ENCODE measurements around the gene NEGR1. TPM values are rescaled to one million over a fixed set of nuclear protein-coding genes. Genes with fewer than 3 reads are reported as not detected.
"Not testable (repeated sequence)": the region's sequence is repeated elsewhere in the genome, so short reads cannot be mapped to it uniquely, and the experiment has no call there.

The NEGR1 gene
- total RNA-seq, 1 experiment from 2014 or later: 0.44 TPM

DNA sequence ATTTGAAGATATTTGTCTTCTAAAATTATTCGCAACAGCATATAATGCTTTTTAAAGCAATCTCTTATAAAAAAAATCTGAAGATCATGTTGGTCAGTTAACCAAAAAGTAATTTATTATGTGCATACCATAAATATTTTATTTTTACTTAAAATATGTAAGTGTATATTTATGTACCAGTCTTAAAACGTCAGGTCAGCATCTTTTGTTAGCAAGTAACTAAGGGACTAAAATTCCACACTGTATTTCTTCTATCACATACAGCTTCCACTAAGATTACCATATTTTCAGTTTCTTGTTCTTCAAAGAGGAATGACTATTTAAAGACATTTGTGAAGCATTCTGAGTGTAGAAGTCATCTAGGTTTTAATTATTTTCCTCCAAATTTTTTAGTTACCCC lies 19.6 kb downstream of the NEGR1 start:
- Histone ChIP-seq H3K4me2 (no peak overlapping the region), H3K9me2 (ENCODE audit: insufficient read depth) (no peaks in the 10 kb centered on the region), H3K27ac (no peak overlapping the region), H3K27me3 (ENCODE audit: insufficient read depth, low read depth) (no peaks in the 10 kb centered on the region), H3K4me3 (no peak overlapping the region), H2AFZ (no peak overlapping the region), H3K79me2 (ENCODE audit: low read depth) (no peaks in the 10 kb centered on the region), H3F3A (ENCODE audit: insufficient read depth, low read depth) (no peaks in the 10 kb centered on the region), H3K9me3 (ENCODE audit: insufficient read depth, low read depth) (no peaks in the 10 kb centered on the region), H4K20me1 (ENCODE audit: insufficient read depth) (no peaks in the 10 kb centered on the region), H3K36me3 (ENCODE audit: low read depth) (no peaks in the 10 kb centered on the region), H3K4me1 (replicated peaks; ENCODE audit: insufficient read depth) (no peaks in the 10 kb centered on the region)
- BruUV-seq (replicated peaks): no TSS peak
- TF ChIP-seq, protein P1, sequence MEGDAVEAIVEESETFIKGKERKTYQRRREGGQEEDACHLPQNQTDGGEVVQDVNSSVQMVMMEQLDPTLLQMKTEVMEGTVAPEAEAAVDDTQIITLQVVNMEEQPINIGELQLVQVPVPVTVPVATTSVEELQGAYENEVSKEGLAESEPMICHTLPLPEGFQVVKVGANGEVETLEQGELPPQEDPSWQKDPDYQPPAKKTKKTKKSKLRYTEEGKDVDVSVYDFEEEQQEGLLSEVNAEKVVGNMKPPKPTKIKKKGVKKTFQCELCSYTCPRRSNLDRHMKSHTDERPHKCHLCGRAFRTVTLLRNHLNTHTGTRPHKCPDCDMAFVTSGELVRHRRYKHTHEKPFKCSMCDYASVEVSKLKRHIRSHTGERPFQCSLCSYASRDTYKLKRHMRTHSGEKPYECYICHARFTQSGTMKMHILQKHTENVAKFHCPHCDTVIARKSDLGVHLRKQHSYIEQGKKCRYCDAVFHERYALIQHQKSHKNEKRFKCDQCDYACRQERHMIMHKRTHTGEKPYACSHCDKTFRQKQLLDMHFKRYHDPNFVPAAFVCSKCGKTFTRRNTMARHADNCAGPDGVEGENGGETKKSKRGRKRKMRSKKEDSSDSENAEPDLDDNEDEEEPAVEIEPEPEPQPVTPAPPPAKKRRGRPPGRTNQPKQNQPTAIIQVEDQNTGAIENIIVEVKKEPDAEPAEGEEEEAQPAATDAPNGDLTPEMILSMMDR (conservative IDR thresholded peaks at IDR 0.05): no peak
- no peak for TF ChIP-seq EZH2 (IDR thresholded peaks at IDR 0.05; ENCODE audit: low read depth)
- CTCF ChIA-PET: no interaction called here
- intact Hi-C loops (cut with micrococcal nuclease; ENCODE audit: unreplicated experiment): no loop called here
- POLR2A ChIA-PET (ENCODE audit: unreplicated experiment): no interaction called here
- DNase-seq: no peak

DNA sequence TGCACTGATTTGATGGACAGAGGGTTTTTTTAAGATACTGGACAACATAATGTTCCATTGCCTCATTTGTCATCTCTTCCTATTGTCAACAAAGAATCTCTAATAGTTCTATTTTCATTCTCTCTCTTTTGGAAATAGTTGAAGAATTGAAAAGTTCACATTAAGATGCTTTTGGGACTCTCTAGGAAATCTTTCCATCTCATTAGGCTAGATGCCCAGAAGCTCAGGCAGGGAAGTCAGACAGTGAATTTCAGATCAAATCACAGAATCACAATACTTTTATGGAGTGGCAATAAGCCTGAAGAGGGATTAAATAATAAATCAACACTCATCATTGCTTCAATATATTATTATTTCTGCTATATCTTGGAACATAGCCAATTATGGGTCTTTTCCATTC lies 29.2 kb downstream of the NEGR1 start:
- Histone ChIP-seq H3K27me3 (ENCODE audit: insufficient read depth, low read depth) (no peaks in the 10 kb centered on the region), H3K4me2 (no peak overlapping the region), H3K36me3 (ENCODE audit: low read depth) (no peaks in the 10 kb centered on the region), H3K4me1 (replicated peaks; ENCODE audit: insufficient read depth) (no peaks in the 10 kb centered on the region), H3K9me2 (ENCODE audit: insufficient read depth) (no peaks in the 10 kb centered on the region; the same call in 1 of the 2 replicates), H3F3A (ENCODE audit: insufficient read depth, low read depth) (no peaks in the 10 kb centered on the region), H4K20me1 (ENCODE audit: insufficient read depth) (no peaks in the 10 kb centered on the region), H3K9me3 (ENCODE audit: insufficient read depth, low read depth) (no peaks in the 10 kb centered on the region), H3K79me2 (ENCODE audit: low read depth) (no peaks in the 10 kb centered on the region), H2AFZ (no peak overlapping the region), H3K4me3 (no peak overlapping the region), H3K27ac (no peak overlapping the region)
- CTCF ChIA-PET: no interaction called here
- BruUV-seq (replicated peaks): no TSS peak
- TF ChIP-seq EZH2 (IDR thresholded peaks at IDR 0.05; ENCODE audit: low read depth): no peak
- TF ChIP-seq, protein P1 (conservative IDR thresholded peaks at IDR 0.05): no peak
- no peak for DNase-seq
- POLR2A ChIA-PET (ENCODE audit: unreplicated experiment): no interaction called here
- intact Hi-C loops (cut with micrococcal nuclease; ENCODE audit: unreplicated experiment): no loop called here

DNA sequence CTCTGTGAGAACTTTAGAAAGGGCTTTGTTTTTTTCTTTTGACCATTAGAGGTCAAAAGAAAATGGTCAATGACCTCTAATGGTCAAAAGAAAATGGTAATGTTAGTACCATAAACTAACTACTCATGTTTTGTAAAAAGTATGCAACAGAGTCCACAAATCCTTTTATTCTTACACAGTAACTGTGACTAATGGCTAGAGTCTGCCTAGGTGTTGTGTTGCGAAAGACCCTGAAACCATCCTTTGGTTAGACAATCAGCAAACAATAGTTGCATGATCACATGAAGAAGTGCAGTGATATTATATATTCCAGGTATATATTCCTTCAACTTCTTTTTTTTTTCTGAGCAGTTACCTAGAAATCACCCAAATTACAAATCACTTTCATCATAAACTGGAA lies 40.9 kb downstream of the NEGR1 start:
- intact Hi-C loops (cut with micrococcal nuclease; ENCODE audit: unreplicated experiment): no loop called here
- TF ChIP-seq EZH2 (IDR thresholded peaks at IDR 0.05; ENCODE audit: low read depth): no peak
- TF ChIP-seq, protein P1 (conservative IDR thresholded peaks at IDR 0.05): no peak
- H2AFZ ChIP-seq: no peak overlapping the region
- H3K9me2 ChIP-seq (ENCODE audit: insufficient read depth): no peaks in the 10 kb centered on the region; the same call in 1 of the 2 replicates
- H3K4me2 ChIP-seq: no peak overlapping the region
- ChIA-PET POLR2A (ENCODE audit: unreplicated experiment) (no interaction called here), CTCF (no interaction called here)
- no peaks in the 10 kb centered on the region for H3K36me3 ChIP-seq (ENCODE audit: low read depth)
- no peaks in the 10 kb centered on the region for H3K9me3 ChIP-seq (ENCODE audit: insufficient read depth, low read depth)
- H3K79me2 ChIP-seq (ENCODE audit: low read depth): no peaks in the 10 kb centered on the region
- H3K27ac ChIP-seq: no peak overlapping the region
- H3K4me3 ChIP-seq: no peak overlapping the region
- no TSS peak for BruUV-seq (replicated peaks)
- H3K27me3 ChIP-seq (ENCODE audit: insufficient read depth, low read depth): no peaks in the 10 kb centered on the region
- H4K20me1 ChIP-seq (ENCODE audit: insufficient read depth): no peaks in the 10 kb centered on the region
- no peaks in the 10 kb centered on the region for H3K4me1 ChIP-seq (replicated peaks; ENCODE audit: insufficient read depth)
- no peak for DNase-seq
- H3F3A ChIP-seq (ENCODE audit: insufficient read depth, low read depth): no peaks in the 10 kb centered on the region

DNA sequence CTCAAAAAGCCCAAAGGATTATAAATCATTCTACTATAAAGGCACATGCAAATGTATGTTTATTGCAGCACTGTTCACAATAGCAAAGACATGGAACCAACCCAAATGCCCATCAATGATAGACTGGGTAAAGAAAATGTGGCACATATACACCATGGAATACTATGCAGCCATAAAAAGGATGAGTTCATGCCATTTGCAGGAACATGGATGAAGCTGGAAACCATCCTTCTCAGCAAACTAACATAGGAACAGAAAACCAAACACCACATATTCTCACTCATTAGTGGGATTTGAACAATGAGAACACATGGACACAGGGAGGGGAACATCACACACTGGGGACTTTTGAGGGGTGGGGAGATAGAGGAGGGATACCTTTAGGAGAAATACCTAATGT lies 46.4 kb downstream of the NEGR1 start:
- CTCF ChIA-PET; BruUV-seq (replicated peaks): not testable (repeated sequence)

More for the DNA sequence above, 46.4 kb downstream of the NEGR1 start:
- H3K4me2 ChIP-seq; H3K27ac ChIP-seq; H4K20me1 ChIP-seq (ENCODE audit: insufficient read depth); H2AFZ ChIP-seq; H3K9me2 ChIP-seq (ENCODE audit: insufficient read depth); H3K4me1 ChIP-seq (replicated peaks; ENCODE audit: insufficient read depth); H3K79me2 ChIP-seq (ENCODE audit: low read depth); POLR2A ChIA-PET (ENCODE audit: unreplicated experiment); DNase-seq; intact Hi-C loops (cut with micrococcal nuclease; ENCODE audit: unreplicated experiment); H3K9me3 ChIP-seq (ENCODE audit: insufficient read depth, low read depth); H3K27me3 ChIP-seq (ENCODE audit: insufficient read depth, low read depth); H3K4me3 ChIP-seq; H3K36me3 ChIP-seq (ENCODE audit: low read depth); H3F3A ChIP-seq (ENCODE audit: insufficient read depth, low read depth): not testable (repeated sequence)

All from PC-9 (cell line).